SK-N-MC (cell line): Measurements from ENCODE around the gene DHFR.

Experiments
- EZH2 ChIP-seq: fragments of 200-600 bp; sonication (generic); IDR thresholded peaks from one replicate; pipeline ENCODE4 v1.6.1; 2017; ENCODE audit warnings: antibody characterized with exemption
- FOXP2 ChIP-seq: optimal IDR thresholded peaks from 2 replicates; pipeline ENCODE3; 2011; ENCODE audit warnings: mild to moderate bottlenecking, moderate library complexity; ENCODE audit not compliant: insufficient read depth; ENCODE audit errors: extremely low read length, control extremely low read depth
- POLR2AphosphoS5 ChIP-seq: IDR thresholded peaks from 2 replicates; pipeline ENCODE4 v1.6.1; 2012; ENCODE audit warnings: mild to moderate bottlenecking, low read depth, low read length, borderline replicate concordance

GRCh38 chr5:80623999-80624398 lies 30.8 kb downstream of the DHFR start:
- TF ChIP-seq POLR2AphosphoS5 (no peak), EZH2 (no peak), FOXP2 (no peak)
